ENCODE results near the gene PROSER2. TPM values are rescaled to one million over a fixed set of nuclear protein-coding genes. Genes with fewer than 3 reads are reported as not detected.

Gene PROSER2
- total and polyA plus RNA-seq, 2 donors (not counting 1 experiment from before 2014, with no cell fraction given) = 0.07 TPM; not detected in 1

GRCh38 chr10:11783558-11783865 is 39.6 kb upstream of the PROSER2 start:
- Mint-ChIP-seq H3K4me3 (no peak overlapping the region), H3K27me3 (peaks cover 9% of the 10 kb centered on the region), H3K4me1 (peaks cover 1% of the 10 kb centered on the region), H3K27ac (no peak overlapping the region), H3K9me3 (ENCODE audit: insufficient read depth) (no peaks in the 10 kb centered on the region)
- DNase-seq (no peak), ATAC-seq (ENCODE audit: low read depth) (no peak)
- ChIA-PET POLR2A (no interaction called here), CTCF (interaction anchor here (1.1 to 1.7 kb wide), 7 partner anchors 11 to 1291 kb away, joined by 3 to 8 read pairs (median 5); no protein-coding TSS in a partner anchor)
- WGBS (ENCODE audit: insufficient coverage) = 93% methylated on average over 7 of the region's 7 CpGs
- intact Hi-C loops (cut with micrococcal nuclease) = loop anchor here (10.0 kb wide), 1 partner anchor 1291 kb away; no protein-coding TSS in a partner anchor
- Histone ChIP-seq H3K9ac (ENCODE audit: low read length) (no peak overlapping the region), H3K79me2 (ENCODE audit: control insufficient read depth, insufficient read depth, low read length) (no peaks in the 10 kb centered on the region), H3K4me2 (replicated peaks; ENCODE audit: low read depth, low read length, poor library complexity, severe bottlenecking) (no peak overlapping the region), H3K4me3 (ENCODE audit: control extremely low read depth in 1 of 5, extremely low read depth in 1 of 5, insufficient read depth in 1 of 5, low read depth in 2 of 5, low read length in 4 of 5) (no peak overlapping the region), H3K36me3 (replicated peaks in 1 of 2; ENCODE audit: control extremely low read depth in 1 of 2, control insufficient read depth in 1 of 2, extremely low read depth in 1 of 2, insufficient read depth in 2 of 2, low read length in 1 of 2) (no peaks in the 10 kb centered on the region), H3K9me3 (ENCODE audit: control extremely low read depth in 1 of 3, control insufficient read depth in 2 of 3, insufficient read depth in 1 of 3, low read length in 2 of 3) (peaks cover 0 to 3% (median 0%) of the 10 kb centered on the region in 3 donors), H3K27ac (ENCODE audit: low read length in 2 of 2) (no peak overlapping the region), H4K20me1 (ENCODE audit: control insufficient read depth, insufficient read depth, low read length, poor library complexity, severe bottlenecking) (no peaks in the 10 kb centered on the region), H3K27me3 (replicated peaks in 1 of 4; ENCODE audit: control extremely low read depth in 1 of 4, control insufficient read depth in 3 of 4, insufficient read depth in 4 of 4, low read length in 3 of 4) (no peaks in the 10 kb centered on the region), H2AFZ (ENCODE audit: insufficient read depth, low read depth, low read length, poor library complexity, severe bottlenecking) (no peak overlapping the region), H3K4me1 (ENCODE audit: control insufficient read depth in 2 of 2, insufficient read depth in 2 of 2, low read length in 2 of 2) (no peaks in the 10 kb centered on the region)
- TF ChIP-seq CTCF (IDR thresholded peaks at IDR 0.05) (no peak), EZH2 (IDR thresholded peaks at IDR 0.05; ENCODE audit: borderline replicate concordance, insufficient read depth, low read depth, low read length, poor library complexity, severe bottlenecking) (no peak)

GRCh38 chr10:11787374-11787773 is 35.8 kb upstream of the PROSER2 start:
- WGBS (ENCODE audit: insufficient coverage) = 98% methylated on average over 9 of the region's 9 CpGs
- DNase-seq (no peak), ATAC-seq (ENCODE audit: low read depth) (no peak)
- CTCF ChIA-PET = no interaction called here
- Histone ChIP-seq H3K4me1 (ENCODE audit: control insufficient read depth in 2 of 2, insufficient read depth in 2 of 2, low read length in 2 of 2) (no peaks in the 10 kb centered on the region), H3K9me3 (ENCODE audit: control extremely low read depth in 1 of 3, control insufficient read depth in 2 of 3, insufficient read depth in 1 of 3, low read length in 2 of 3) (no peaks in the 10 kb centered on the region), H3K36me3 (replicated peaks in 1 of 2; ENCODE audit: control extremely low read depth in 1 of 2, control insufficient read depth in 1 of 2, extremely low read depth in 1 of 2, insufficient read depth in 2 of 2, low read length in 1 of 2) (no peaks in the 10 kb centered on the region), H4K20me1 (ENCODE audit: control insufficient read depth, insufficient read depth, low read length, poor library complexity, severe bottlenecking) (no peaks in the 10 kb centered on the region), H3K27ac (ENCODE audit: low read length in 2 of 2) (no peak overlapping the region), H3K27me3 (replicated peaks in 1 of 4; ENCODE audit: control extremely low read depth in 1 of 4, control insufficient read depth in 3 of 4, insufficient read depth in 4 of 4, low read length in 3 of 4) (peaks cover 0 to 3% (median 0%) of the 10 kb centered on the region in 4 experiments), H3K79me2 (ENCODE audit: control insufficient read depth, insufficient read depth, low read length) (no peaks in the 10 kb centered on the region), H3K4me3 (ENCODE audit: control extremely low read depth in 1 of 5, extremely low read depth in 1 of 5, insufficient read depth in 1 of 5, low read depth in 2 of 5, low read length in 4 of 5) (no peak overlapping the region), H2AFZ (ENCODE audit: insufficient read depth, low read depth, low read length, poor library complexity, severe bottlenecking) (no peak overlapping the region), H3K9ac (ENCODE audit: low read length) (no peak overlapping the region), H3K4me2 (replicated peaks; ENCODE audit: low read depth, low read length, poor library complexity, severe bottlenecking) (no peak overlapping the region)
- Mint-ChIP-seq H3K4me3 (no peak overlapping the region), H3K4me1 (peaks cover 1% of the 10 kb centered on the region), H3K27me3 (peaks cover 12% of the 10 kb centered on the region), H3K27ac (no peak overlapping the region), H3K9me3 (ENCODE audit: insufficient read depth) (no peaks in the 10 kb centered on the region)
- POLR2A ChIA-PET = interaction anchor here (0.6 kb wide), 1 partner anchor 1120 kb away, joined by 4 read pairs; no protein-coding TSS in a partner anchor
- no peak for TF ChIP-seq CTCF (IDR thresholded peaks at IDR 0.05)
- TF ChIP-seq EZH2 (IDR thresholded peaks at IDR 0.05; ENCODE audit: borderline replicate concordance, insufficient read depth, low read depth, low read length, poor library complexity, severe bottlenecking) = no peak
- intact Hi-C loops (cut with micrococcal nuclease) = loop anchor here (10.0 kb wide), 1 partner anchor 1287 kb away; no protein-coding TSS in a partner anchor
